H9 (cell line): ENCODE measurements around the gene CCDC178. TPM values are rescaled to one million over a fixed set of nuclear protein-coding genes. Genes with fewer than 3 reads are reported as not detected.

ENCODE experiments used
- DNase-seq: peaks from one replicate; pipeline ENCODE4 v3.0.0-alpha.2; 2017
- H2AFZ ChIP-seq: one replicate; pipeline ENCODE4 v1.6.1; 2013; ENCODE audit warnings: mild to moderate bottlenecking, low read length, control low read depth, moderate library complexity
- H2AK5ac ChIP-seq: 2 replicates; pipeline ENCODE4 v1.6.1; 2013; ENCODE audit warnings: low read length, control low read depth, mixed read lengths; ENCODE audit not compliant: insufficient read length
- H2BK120ac ChIP-seq: one replicate; pipeline ENCODE4 v1.6.1; 2013; ENCODE audit warnings: low read depth, mild to moderate bottlenecking, low read length, control low read depth, inconsistent platforms; ENCODE audit not compliant: poor library complexity, severe bottlenecking
- H2BK12ac ChIP-seq: 2 replicates; pipeline ENCODE4 v1.6.1; 2013; ENCODE audit warnings: low read length, control low read depth, mixed read lengths, low read depth; ENCODE audit not compliant: insufficient read length
- H2BK15ac ChIP-seq: 2 replicates; pipeline ENCODE4 v1.6.1; 2013; ENCODE audit warnings: low read depth, low read length, control low read depth
- H2BK20ac ChIP-seq: one replicate; pipeline ENCODE4 v1.6.1; 2013; ENCODE audit warnings: low read depth, mild to moderate bottlenecking, low read length, control low read depth, inconsistent platforms; ENCODE audit not compliant: poor library complexity, severe bottlenecking
- H2BK5ac ChIP-seq: 2 replicates; pipeline ENCODE4 v1.6.1; 2013; ENCODE audit warnings: low read length, control low read depth, mixed read lengths; ENCODE audit not compliant: insufficient read length
- H3K14ac ChIP-seq: 2 replicates; pipeline ENCODE4 v1.6.1; 2013; ENCODE audit warnings: low read length, control low read depth; ENCODE audit not compliant: insufficient read depth
- H3K18ac ChIP-seq: 2 replicates; pipeline ENCODE4 v1.6.1; 2013; ENCODE audit warnings: low read depth, mild to moderate bottlenecking, mixed read lengths, low read length, control low read depth; ENCODE audit not compliant: insufficient read length
- H3K23ac ChIP-seq: 2 replicates; pipeline ENCODE4 v1.6.1; 2013; ENCODE audit warnings: low read length, control low read depth, mixed read lengths, low read depth; ENCODE audit not compliant: insufficient read length
- H3K23me2 ChIP-seq: 2 replicates; pipeline ENCODE4 v1.6.1; 2013; ENCODE audit warnings: low read depth, mild to moderate bottlenecking, mixed read lengths, low read length, control low read depth; ENCODE audit not compliant: insufficient read length, poor library complexity, severe bottlenecking
- H3K27ac ChIP-seq: 2 replicates; pipeline ENCODE4 v1.5.1; 2013; ENCODE audit warnings: low read length, control low read depth, mixed read lengths, low read depth; ENCODE audit not compliant: insufficient read length
- H3K27me3 ChIP-seq: 2 replicates; pipeline ENCODE4 v1.6.1; 2013; ENCODE audit warnings: low read length, control low read depth, inconsistent platforms; ENCODE audit not compliant: insufficient read depth
- H3K4ac ChIP-seq: 2 replicates; pipeline ENCODE4 v1.6.1; 2013; ENCODE audit warnings: low read depth, mild to moderate bottlenecking, control low read depth, inconsistent platforms, low read length, moderate library complexity
- H3K4me1 ChIP-seq: 2 replicates; pipeline ENCODE4 v1.6.1; 2013; ENCODE audit warnings: low read length, control low read depth, inconsistent platforms; ENCODE audit not compliant: insufficient read depth
- H3K4me2 ChIP-seq: 2 replicates; pipeline ENCODE4 v1.6.1; 2013; ENCODE audit warnings: low read length, control low read depth, mixed read lengths; ENCODE audit not compliant: insufficient read length, insufficient read depth
- H3K56ac ChIP-seq: 2 replicates; pipeline ENCODE4 v1.6.1; 2013; ENCODE audit warnings: low read depth, mild to moderate bottlenecking, mixed read lengths, low read length, control low read depth; ENCODE audit not compliant: insufficient read length
- H3K79me1 ChIP-seq: 2 replicates; pipeline ENCODE4 v1.6.1; 2013; ENCODE audit warnings: low read depth, mild to moderate bottlenecking, moderate library complexity, low read length, control low read depth, inconsistent platforms; ENCODE audit not compliant: insufficient read depth, poor library complexity, severe bottlenecking
- H3K79me2 ChIP-seq: 2 replicates; pipeline ENCODE4 v1.6.1; 2013; ENCODE audit warnings: low read length, control low read depth, inconsistent platforms; ENCODE audit not compliant: insufficient read depth
- H3K9ac ChIP-seq: 2 replicates; pipeline ENCODE4 v1.6.1; 2013; ENCODE audit warnings: low read length, control low read depth, mixed read lengths; ENCODE audit not compliant: insufficient read length; ENCODE audit errors: extremely low read depth
- H3K9me3 ChIP-seq: one replicate; pipeline ENCODE4 v1.6.1; 2013; ENCODE audit warnings: low read depth, low read length, inconsistent platforms; ENCODE audit not compliant: control insufficient read depth
- H3T11ph ChIP-seq: one replicate; pipeline ENCODE4 v1.6.1; 2013; ENCODE audit warnings: mild to moderate bottlenecking, low read length, control low read depth, inconsistent platforms
- H4K20me1 ChIP-seq: one replicate; pipeline ENCODE4 v1.6.1; 2013; ENCODE audit not compliant: control insufficient read depth, insufficient read length, insufficient read depth
- H4K5ac ChIP-seq: 2 replicates; pipeline ENCODE4 v1.6.1; 2013; ENCODE audit warnings: low read depth, mild to moderate bottlenecking, mixed read lengths, low read length, control low read depth; ENCODE audit not compliant: insufficient read length
- H4K8ac ChIP-seq: replicated peaks from 2 replicates; pipeline ENCODE4 v1.6.1; 2013; ENCODE audit warnings: low read length, control low read depth, mixed read lengths, low read depth; ENCODE audit not compliant: insufficient read length
- H4K91ac ChIP-seq: 2 replicates; pipeline ENCODE4 v1.6.1; 2013; ENCODE audit warnings: low read depth, mild to moderate bottlenecking, moderate library complexity, mixed read lengths, low read length, control low read depth; ENCODE audit not compliant: insufficient read length
- H3K27ac Mint-ChIP-seq, 3 experiments: 2 replicates in 2 of 3; 3 replicates in 1 of 3; pipeline ENCODE4 v1.8.0; 2020 to 2021; ENCODE audit warnings: mixed read lengths in 3 of 3, mild to moderate bottlenecking in 1 of 3, moderate library complexity in 1 of 3
- H3K27me3 Mint-ChIP-seq: 2 replicates; pipeline ENCODE4 v1.8.0; 2021; ENCODE audit warnings: low read depth, mild to moderate bottlenecking, moderate library complexity, mixed read lengths
- H3K36me3 Mint-ChIP-seq, 3 experiments: 2 replicates in 2 of 3; 3 replicates in 1 of 3; pipeline ENCODE4 v1.8.0; 2020 to 2021; ENCODE audit warnings: low read depth in 3 of 3, mixed read lengths in 3 of 3; ENCODE audit not compliant: insufficient read depth in 1 of 3
- H3K4me1 Mint-ChIP-seq, 2 experiments: 2 replicates each; pipeline ENCODE4 v1.8.0; 2020; ENCODE audit warnings: mixed read lengths in 2 of 2
- H3K4me3 Mint-ChIP-seq, 2 experiments: 2 replicates in 1 of 2; 3 replicates in 1 of 2; pipeline ENCODE4 v1.8.0; 2020 to 2021; ENCODE audit warnings: mild to moderate bottlenecking in 2 of 2, mixed read lengths in 2 of 2, moderate library complexity in 1 of 2
- H3K9me3 Mint-ChIP-seq, 2 experiments: 2 replicates in 1 of 2; 3 replicates in 1 of 2; pipeline ENCODE4 v1.8.0; 2020; ENCODE audit warnings: mild to moderate bottlenecking in 2 of 2, mixed read lengths in 2 of 2, moderate library complexity in 1 of 2
- CTCF ChIP-seq: fragments of 200-600 bp; sonication (generic); conservative IDR thresholded peaks from 3 replicates; pipeline ENCODE4 v1.8.0; 2021; ENCODE audit warnings: antibody characterized with exemption, mild to moderate bottlenecking
- WGBS: extraction: QIAGEN DNeasy Blood & Tissue Kit; methylation state at CpG from one replicate; pipeline ENCODE4 v1.1.7; 2013; ENCODE audit warnings: missing lambda C conversion rate, low lambda C conversion rate, mixed read lengths; ENCODE audit not compliant: insufficient read length; ENCODE audit errors: extremely low coverage; 5-methylcytosine and 5-hydroxymethylcytosine counted together
- total RNA-seq: library from RNA; stranded (reverse); gene quantifications from 2 replicates; pipeline ENCODE4 v1.2.1, GENCODE V29; 2021

Gene CCDC178
- total RNA-seq, 1 experiment from 2014 or later: not detected

GRCh38 chr18:33076601-33077000, 363.9 kb downstream of the CCDC178 start:
- H3K56ac ChIP-seq: no peak overlapping the region
- peaks cover 3% of the 10 kb centered on the region; the same call in 1 of the 2 replicates for H3K27me3 Mint-ChIP-seq
- no peaks in the 10 kb centered on the region for H3K79me2 ChIP-seq
- no peak overlapping the region for H3K27ac Mint-ChIP-seq
- no peak overlapping the region for H2BK120ac ChIP-seq
- H3T11ph ChIP-seq: no peak overlapping the region
- no peaks in the 10 kb centered on the region for H3K79me1 ChIP-seq
- no peak overlapping the region for H2BK5ac ChIP-seq
- no CpG with 5 or more reads among the region's 2 CpGs for WGBS
- H3K36me3 Mint-ChIP-seq: no peaks in the 10 kb centered on the region
- no peak overlapping the region for H3K27ac ChIP-seq
- H3K4me3 Mint-ChIP-seq: no peak overlapping the region
- no peak overlapping the region for H4K5ac ChIP-seq
- H2AFZ ChIP-seq: no peak overlapping the region
- no peak overlapping the region for H2AK5ac ChIP-seq
- H2BK12ac ChIP-seq: no peak overlapping the region
- no peaks in the 10 kb centered on the region for H3K4me1 ChIP-seq
- H4K20me1 ChIP-seq: no peaks in the 10 kb centered on the region
- no peak overlapping the region for H3K4ac ChIP-seq
- no peak overlapping the region for H4K8ac ChIP-seq
- no peaks in the 10 kb centered on the region for H3K27me3 ChIP-seq
- no peaks in the 10 kb centered on the region for H3K4me1 Mint-ChIP-seq
- no peak overlapping the region for H4K91ac ChIP-seq
- no peaks in the 10 kb centered on the region for H3K23me2 ChIP-seq
- H3K9me3 Mint-ChIP-seq: no peaks in the 10 kb centered on the region; a peak in 1 of 5 replicates
- H3K14ac ChIP-seq: no peak overlapping the region
- no peak overlapping the region for H3K4me2 ChIP-seq
- no peak for TF ChIP-seq CTCF
- H2BK15ac ChIP-seq: no peak overlapping the region
- H3K9me3 ChIP-seq: no peaks in the 10 kb centered on the region
- DNase-seq: no peak
- H3K23ac ChIP-seq: no peak overlapping the region
- no peak overlapping the region for H3K9ac ChIP-seq
- H2BK20ac ChIP-seq: no peak overlapping the region
- H3K18ac ChIP-seq: no peak overlapping the region
